Upper lobe of right lung (tissue), 1 donor: ENCODE measurements around the gene FRK. TPM values are rescaled to one million over a fixed set of nuclear protein-coding genes. Genes with fewer than 3 reads are reported as not detected.

Experiments used
- ATAC-seq: fragments of 200-7000 bp; cut with Tn5 transposase; one replicate; pipeline ENCODE4 v1.9.1; 2020; ENCODE audit warnings: mild to moderate bottlenecking, moderate library complexity
- DNase-seq: peaks from one replicate; pipeline ENCODE4 v3.0.0-alpha.2; 2020
- H3K27ac ChIP-seq: fragments of 200-600 bp; one replicate; pipeline ENCODE4 v1.8.0; 2022
- H3K27me3 ChIP-seq: fragments of 200-600 bp; one replicate; pipeline ENCODE4 v1.8.0; 2022; ENCODE audit warnings: mild to moderate bottlenecking
- H3K36me3 ChIP-seq: fragments of 200-600 bp; one replicate; pipeline ENCODE4 v1.8.0; 2022
- H3K4me1 ChIP-seq: fragments of 200-600 bp; one replicate; pipeline ENCODE4 v1.8.0; 2022
- H3K4me3 ChIP-seq: fragments of 200-600 bp; one replicate; pipeline ENCODE4 v1.8.0; 2022; ENCODE audit warnings: mild to moderate bottlenecking
- H3K9me3 ChIP-seq: fragments of 200-600 bp; one replicate; pipeline ENCODE4 v1.8.0; 2022
- intact Hi-C: fragments of 100-400 bp; cut with DNase I; formaldehyde crosslinking; loops from one replicate; pipeline ENCODE4 v1.11.0; 2022
- total RNA-seq: library from RNA; stranded (reverse); fragmentation: NEBNext Ultra II Directional; extraction: Animal tissue kit (Norgen Biotek cat#: 25700); gene quantifications from one replicate; pipeline ENCODE4 v1.2.1, GENCODE V29; 2021
- TF ChIP-seq, protein P1 (sequence below): fragments of 200-600 bp; IDR thresholded peaks from one replicate; pipeline ENCODE4 v1.8.0; 2022; ENCODE audit warnings: antibody characterized with exemption
- donor health status: DM: no; HTN: yes; CAD: no; lungs with severe emphysema.

Gene FRK
- total RNA-seq, 1 donor from 2014 or later, result 7.2 TPM

DNA sequence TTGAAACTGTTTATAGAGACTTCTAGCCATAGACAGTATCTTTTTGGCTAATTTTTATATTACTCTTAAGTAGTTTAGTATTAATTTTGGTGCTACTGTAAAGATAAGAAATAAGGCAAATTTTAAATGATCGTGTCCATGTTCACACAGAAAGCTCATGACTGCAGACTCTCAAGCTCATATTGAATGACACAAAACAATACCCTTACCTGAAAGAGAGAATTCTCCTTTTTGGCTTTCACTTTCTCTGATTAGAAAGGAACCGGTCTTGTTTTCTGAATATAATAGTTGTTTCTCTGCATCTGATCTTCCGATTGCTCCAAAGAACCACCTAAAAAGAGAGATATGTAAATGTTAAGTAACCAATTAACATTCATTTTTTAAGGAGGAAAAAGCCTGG lies 57.0 kb downstream of the FRK start:
- Histone ChIP-seq H3K9me3 (no peaks in the 10 kb centered on the region), H3K36me3 (no peaks in the 10 kb centered on the region), H3K27ac (no peak overlapping the region), H3K27me3 (no peaks in the 10 kb centered on the region), H3K4me3 (no peak overlapping the region), H3K4me1 (peaks cover 4% of the 10 kb centered on the region)
- DNase-seq, result no peak
- ATAC-seq, result no peak
- intact Hi-C loops, result no loop called here
- TF ChIP-seq, protein P1, sequence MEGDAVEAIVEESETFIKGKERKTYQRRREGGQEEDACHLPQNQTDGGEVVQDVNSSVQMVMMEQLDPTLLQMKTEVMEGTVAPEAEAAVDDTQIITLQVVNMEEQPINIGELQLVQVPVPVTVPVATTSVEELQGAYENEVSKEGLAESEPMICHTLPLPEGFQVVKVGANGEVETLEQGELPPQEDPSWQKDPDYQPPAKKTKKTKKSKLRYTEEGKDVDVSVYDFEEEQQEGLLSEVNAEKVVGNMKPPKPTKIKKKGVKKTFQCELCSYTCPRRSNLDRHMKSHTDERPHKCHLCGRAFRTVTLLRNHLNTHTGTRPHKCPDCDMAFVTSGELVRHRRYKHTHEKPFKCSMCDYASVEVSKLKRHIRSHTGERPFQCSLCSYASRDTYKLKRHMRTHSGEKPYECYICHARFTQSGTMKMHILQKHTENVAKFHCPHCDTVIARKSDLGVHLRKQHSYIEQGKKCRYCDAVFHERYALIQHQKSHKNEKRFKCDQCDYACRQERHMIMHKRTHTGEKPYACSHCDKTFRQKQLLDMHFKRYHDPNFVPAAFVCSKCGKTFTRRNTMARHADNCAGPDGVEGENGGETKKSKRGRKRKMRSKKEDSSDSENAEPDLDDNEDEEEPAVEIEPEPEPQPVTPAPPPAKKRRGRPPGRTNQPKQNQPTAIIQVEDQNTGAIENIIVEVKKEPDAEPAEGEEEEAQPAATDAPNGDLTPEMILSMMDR, result no peak

DNA sequence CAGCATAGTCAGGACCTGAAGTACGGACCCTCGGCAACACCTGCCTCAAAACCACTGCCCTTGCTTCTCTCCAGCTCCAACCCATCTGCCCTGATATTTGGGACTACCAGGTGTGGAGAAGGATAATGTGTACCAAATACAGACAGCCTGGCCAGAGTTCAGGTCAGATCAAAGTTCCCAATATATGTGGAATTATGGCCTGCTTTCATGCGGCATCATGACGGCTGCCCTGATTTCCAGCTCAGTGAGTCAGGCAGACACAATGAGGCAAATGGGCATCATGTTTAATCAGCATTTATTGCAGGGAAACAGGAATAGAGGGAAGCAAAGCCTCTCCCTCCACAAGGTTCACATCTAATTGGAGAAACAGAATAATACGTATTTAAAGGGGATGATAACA lies 57.9 kb downstream of the FRK start:
- intact Hi-C loops, result no loop called here
- DNase-seq (no peak), ATAC-seq (no peak)
- no peaks in the 10 kb centered on the region for H3K36me3 ChIP-seq
- no peak overlapping the region for H3K4me3 ChIP-seq
- no peaks in the 10 kb centered on the region for H3K9me3 ChIP-seq
- H3K4me1 ChIP-seq, result no peaks in the 10 kb centered on the region
- no peaks in the 10 kb centered on the region for H3K27me3 ChIP-seq
- no peak overlapping the region for H3K27ac ChIP-seq
- TF ChIP-seq, protein P1, result no peak

DNA sequence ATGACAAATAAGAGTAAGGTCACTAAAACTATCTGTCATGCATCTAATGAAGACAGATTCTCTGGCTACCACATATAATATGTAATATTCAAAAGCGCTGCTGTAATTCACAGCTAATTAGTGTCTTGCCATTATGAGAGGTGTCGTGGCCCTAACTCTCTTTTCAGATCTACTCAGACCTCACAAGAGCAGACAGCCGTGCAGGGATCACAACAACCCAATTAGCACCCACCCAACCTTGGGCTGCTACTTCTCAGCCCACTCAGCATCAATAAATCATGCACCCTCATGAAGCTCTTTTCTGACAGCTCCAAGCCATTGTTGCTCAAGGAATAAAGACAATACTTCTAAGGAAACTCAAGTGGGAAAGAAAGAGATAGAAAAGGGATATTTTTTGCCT lies 61.5 kb downstream of the FRK start:
- DNase-seq (no peak), ATAC-seq (no peak)
- Histone ChIP-seq H3K36me3 (no peaks in the 10 kb centered on the region), H3K27ac (no peak overlapping the region), H3K4me3 (no peak overlapping the region), H3K9me3 (no peaks in the 10 kb centered on the region), H3K27me3 (no peaks in the 10 kb centered on the region), H3K4me1 (no peaks in the 10 kb centered on the region)
- intact Hi-C loops, result no loop called here
- TF ChIP-seq, protein P1, result no peak

DNA sequence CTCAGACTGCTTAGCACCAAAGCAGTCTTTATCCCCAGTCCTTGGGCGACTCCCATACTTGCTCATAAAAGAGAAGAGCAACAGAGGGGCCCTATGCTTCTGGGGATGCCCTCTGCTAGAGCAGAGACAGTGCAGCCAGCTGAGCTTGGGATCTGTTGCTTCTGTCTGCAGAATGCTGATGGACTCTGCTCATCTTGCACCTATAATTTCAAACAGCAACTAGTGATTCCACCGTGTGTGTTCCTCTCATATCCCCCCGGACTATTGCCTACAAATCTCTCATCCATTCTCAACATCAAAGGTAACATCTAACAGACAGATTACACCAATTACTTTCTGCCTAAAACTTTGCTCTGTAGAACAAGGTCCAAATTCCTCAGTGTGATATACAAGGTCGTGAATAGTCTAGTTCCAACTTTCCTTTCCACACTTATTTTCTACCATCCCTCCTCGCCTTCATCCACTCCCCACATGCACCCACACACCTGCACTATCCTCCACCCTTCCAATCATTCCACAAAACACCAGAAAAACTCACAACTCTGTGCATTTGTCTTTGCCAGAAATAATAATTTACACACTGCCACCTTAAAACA lies 62.6 kb downstream of the FRK start:
- Histone ChIP-seq H3K9me3 (no peaks in the 10 kb centered on the region), H3K27me3 (no peaks in the 10 kb centered on the region), H3K27ac (no peak overlapping the region), H3K36me3 (no peaks in the 10 kb centered on the region), H3K4me3 (no peak overlapping the region), H3K4me1 (no peaks in the 10 kb centered on the region)
- intact Hi-C loops, result no loop called here
- TF ChIP-seq, protein P1, result no peak
- DNase-seq, result no peak
- ATAC-seq, result no peak

DNA sequence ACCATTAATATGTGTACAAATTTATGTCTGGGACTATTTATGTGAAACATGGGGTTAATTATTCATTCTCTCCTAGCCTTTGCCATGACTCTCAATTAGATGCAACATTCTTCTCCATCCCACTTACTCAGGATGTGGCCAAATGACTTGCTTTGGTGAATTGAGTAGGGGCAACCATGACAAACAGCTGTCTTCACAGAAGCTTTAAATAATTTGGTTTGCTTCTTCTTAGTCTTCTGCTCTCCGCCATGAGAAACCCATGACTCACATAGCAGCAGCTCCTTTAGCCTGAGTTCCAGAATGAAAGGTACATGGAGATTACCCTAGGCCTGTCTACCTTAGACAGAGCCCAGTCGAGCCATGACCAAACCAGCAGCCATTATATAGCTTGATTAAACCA lies 74.7 kb downstream of the FRK start:
- Histone ChIP-seq H3K4me3 (no peak overlapping the region), H3K36me3 (no peaks in the 10 kb centered on the region), H3K27me3 (no peaks in the 10 kb centered on the region), H3K9me3 (no peaks in the 10 kb centered on the region), H3K4me1 (no peaks in the 10 kb centered on the region), H3K27ac (no peak overlapping the region)
- DNase-seq, result no peak
- ATAC-seq, result no peak
- TF ChIP-seq, protein P1, result no peak
- intact Hi-C loops, result no loop called here

DNA sequence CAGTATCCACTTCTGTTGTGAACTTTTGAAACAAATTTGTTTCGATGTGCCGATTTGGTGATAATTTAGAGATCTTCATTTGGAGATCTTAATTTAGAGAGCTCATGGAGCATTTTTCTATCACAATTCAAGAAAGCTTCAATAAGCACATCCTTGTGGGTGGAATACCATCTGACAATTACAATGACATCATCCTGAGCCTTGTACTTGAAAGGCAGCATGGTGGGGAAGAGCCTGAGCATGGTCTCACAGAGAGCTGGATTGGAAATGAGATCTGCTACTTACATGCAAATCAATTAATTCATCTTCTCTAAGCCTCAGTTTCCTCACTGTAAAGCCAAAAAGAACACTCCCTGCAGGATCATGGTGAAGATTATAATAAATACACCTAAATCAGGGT lies 75.9 kb downstream of the FRK start:
- TF ChIP-seq, protein P1, result no peak
- intact Hi-C loops, result no loop called here
- Histone ChIP-seq H3K27me3 (no peaks in the 10 kb centered on the region), H3K4me3 (no peak overlapping the region), H3K36me3 (no peaks in the 10 kb centered on the region), H3K27ac (no peak overlapping the region), H3K9me3 (no peaks in the 10 kb centered on the region), H3K4me1 (no peaks in the 10 kb centered on the region)
- no peak for ATAC-seq
- no peak for DNase-seq
